SK-N-SH (cell line): ENCODE results near the gene GPR149. TPM values are rescaled to one million over a fixed set of nuclear protein-coding genes. Genes with fewer than 3 reads are reported as not detected.

Experiments used
- CTCF ChIA-PET: fragments of 300-600, 350-600 bp; formaldehyde crosslinking; extraction: SDS; loops from one replicate; lab custom pipeline; 2021; lab: Yijun Ruan, JAX
- POLR2A ChIA-PET: fragments of 350-600 bp; sonication (Branson Sonifier 250); formaldehyde crosslinking; extraction: SDS; loops from one replicate; lab custom pipeline; 2020; ENCODE audit warnings: antibody characterized with exemption, inconsistent platforms; lab: Yijun Ruan, JAX
- DNase-seq: peaks from one replicate; pipeline ENCODE4 v3.0.0; 2012
- H2AFZ ChIP-seq: fragments of 200-600 bp; sonication (generic); 2 replicates; pipeline ENCODE4 v1.8.1; 2016; ENCODE audit warnings: antibody characterized with exemption, mild to moderate bottlenecking, low read depth
- H3F3A ChIP-seq: fragments of 200-600 bp; sonication (generic); replicated peaks from 2 replicates; pipeline ENCODE3; 2016; ENCODE audit warnings: antibody characterized with exemption, mild to moderate bottlenecking; ENCODE audit not compliant: insufficient read depth
- H3K27ac ChIP-seq, 2 experiments: fragments of 200-500 bp in 1 of 2; fragments of 200-600 bp in 1 of 2; sonication (Bioruptor generic) in 1 of 2; sonication (generic), shearing (Covaris generic) in 1 of 2; 2 replicates each; pipeline versions ENCODE4 v1.5.1 to v1.6.1; 2014 to 2016; ENCODE audit warnings: low read depth in 2 of 2, inconsistent platforms in 1 of 2, low read length in 1 of 2, mild to moderate bottlenecking in 1 of 2, mixed read lengths in 1 of 2
- H3K27me3 ChIP-seq: fragments of 200-600 bp; sonication (generic), shearing (Covaris generic); 2 replicates; pipeline ENCODE4 v1.6.1; 2016; ENCODE audit warnings: mixed run types; ENCODE audit not compliant: insufficient read depth
- H3K36me3 ChIP-seq, 2 experiments: fragments of 200-500 bp in 1 of 2; fragments of 200-600 bp in 1 of 2; sonication (Bioruptor generic) in 1 of 2; sonication (generic) in 1 of 2; replicated peaks in 1 of 2; 2 replicates each; pipeline versions ENCODE3 to v1.5.1; 2014 to 2016; ENCODE audit warnings: low read length in 1 of 2, mild to moderate bottlenecking in 1 of 2; ENCODE audit not compliant: insufficient read depth in 2 of 2, control insufficient read depth in 1 of 2
- H3K4me1 ChIP-seq, 2 experiments: fragments of 200-500 bp in 1 of 2; fragments of 200-600 bp in 1 of 2; sonication (Bioruptor generic) in 1 of 2; sonication (generic), shearing (Covaris generic) in 1 of 2; 2 replicates each; pipeline versions ENCODE4 v1.5.1 to v1.6.1; 2014 to 2016; ENCODE audit warnings: low read depth in 1 of 2, low read length in 1 of 2, mixed run types in 1 of 2; ENCODE audit not compliant: insufficient read depth in 2 of 2, control insufficient read depth in 1 of 2
- H3K4me2 ChIP-seq: fragments of 200-600 bp; sonication (generic), shearing (Covaris generic); 2 replicates; pipeline ENCODE4 v1.6.1; 2017; ENCODE audit warnings: mixed run types
- H3K4me3 ChIP-seq, 2 experiments: fragments of 200-500 bp in 1 of 2; fragments of 200-600 bp in 1 of 2; sonication (Bioruptor generic) in 1 of 2; sonication (generic), shearing (Covaris generic) in 1 of 2; 2 replicates each; pipeline versions ENCODE4 v1.5.1 to v1.8.1; 2014 to 2016; ENCODE audit warnings: low read depth in 2 of 2, inconsistent platforms in 1 of 2, low read length in 1 of 2, mild to moderate bottlenecking in 1 of 2, mixed read lengths in 1 of 2, moderate library complexity in 1 of 2
- H3K79me2 ChIP-seq: fragments of 200-600 bp; sonication (generic); 2 replicates; pipeline ENCODE4 v1.8.1; 2017; ENCODE audit warnings: mild to moderate bottlenecking; ENCODE audit not compliant: insufficient read depth
- H3K9ac ChIP-seq: fragments of 200-600 bp; sonication (generic); 2 replicates; pipeline ENCODE4 v1.6.1; 2017; ENCODE audit warnings: mixed run types
- H3K9me2 ChIP-seq: fragments of 200-600 bp; sonication (generic); 2 replicates; pipeline ENCODE4 v1.6.1; 2017; ENCODE audit warnings: mixed run types
- H3K9me3 ChIP-seq: fragments of 200-600 bp; sonication (generic); 2 replicates; pipeline ENCODE4 v1.6.1; 2017; ENCODE audit warnings: mixed run types, mild to moderate bottlenecking, moderate library complexity
- H4K20me1 ChIP-seq: fragments of 200-600 bp; sonication (generic); 2 replicates; pipeline ENCODE4 v1.6.1; 2017; ENCODE audit warnings: mild to moderate bottlenecking, mixed run types; ENCODE audit not compliant: insufficient read depth
- CHD2 ChIP-seq: fragments of 150-350 bp; IDR thresholded peaks from 2 replicates; pipeline ENCODE4 v1.6.1; 2018; ENCODE audit warnings: low read length; ENCODE audit not compliant: partially characterized antibody
- ELF1 ChIP-seq: IDR thresholded peaks from 2 replicates; pipeline ENCODE4 v1.4.0; 2012
- EP300 ChIP-seq, 2 experiments: IDR thresholded peaks; 2 replicates each; pipeline versions ENCODE4 v1.4.0 to v1.6.1; 2012; ENCODE audit warnings: borderline replicate concordance in 1 of 2, low read depth in 1 of 2, low read length in 1 of 2
- EZH2phosphoT487 ChIP-seq: fragments of 200-600 bp; sonication (generic); IDR thresholded peaks from 2 replicates; pipeline ENCODE4 v1.6.1; 2017; ENCODE audit warnings: low read depth, mixed run types, mild to moderate bottlenecking, antibody characterized with exemption, moderate library complexity, borderline replicate concordance
- FOXM1 ChIP-seq: IDR thresholded peaks from 2 replicates; pipeline ENCODE4 v1.4.0; 2012; ENCODE audit warnings: low read depth, mild to moderate bottlenecking
- GATA2 ChIP-seq: sonication (generic); formaldehyde crosslinking; IDR thresholded peaks from 2 replicates; pipeline ENCODE4 v1.5.0; 2020; ENCODE audit warnings: mild to moderate bottlenecking, missing genetic modification reagents
- IRF3 ChIP-seq: fragments of 150-350 bp; IDR thresholded peaks from 2 replicates; pipeline ENCODE4 v1.6.1; 2016; ENCODE audit warnings: mild to moderate bottlenecking, low read depth, low read length
- JUND ChIP-seq: IDR thresholded peaks from 2 replicates; pipeline ENCODE4 v1.4.0; 2012
- MXI1 ChIP-seq: IDR thresholded peaks from 2 replicates; pipeline ENCODE4 v1.6.1; 2012; ENCODE audit warnings: mild to moderate bottlenecking, low read depth, low read length, improper control_type of control experiment
- NFIC ChIP-seq: IDR thresholded peaks from 2 replicates; pipeline ENCODE4 v1.4.0; 2012; ENCODE audit warnings: borderline replicate concordance
- REST ChIP-seq: IDR thresholded peaks from 2 replicates; pipeline ENCODE4 v1.6.1; 2012; ENCODE audit warnings: mild to moderate bottlenecking, low read depth, low read length, moderate library complexity
- RFX5 ChIP-seq: IDR thresholded peaks from 2 replicates; pipeline ENCODE4 v1.6.1; 2012; ENCODE audit warnings: mild to moderate bottlenecking, improper control_type of control experiment, low read length
- SMC3 ChIP-seq: IDR thresholded peaks from 2 replicates; pipeline ENCODE4 v1.6.1; 2012; ENCODE audit warnings: low read depth, low read length, improper control_type of control experiment
- TAF1 ChIP-seq: IDR thresholded peaks from 2 replicates; pipeline ENCODE4 v1.6.1; 2012; ENCODE audit warnings: low read depth, mild to moderate bottlenecking, low read length, moderate library complexity, borderline replicate concordance
- TCF12 ChIP-seq: IDR thresholded peaks from 2 replicates; pipeline ENCODE4 v1.4.0; 2012
- USF2 ChIP-seq: fragments of 150-350 bp; IDR thresholded peaks from 2 replicates; pipeline ENCODE4 v1.6.1; 2017; ENCODE audit warnings: antibody characterized with exemption, low read length, low read depth, borderline replicate concordance
- ZBTB33 ChIP-seq: IDR thresholded peaks from 2 replicates; pipeline ENCODE4 v1.4.0; 2012; ENCODE audit warnings: low read depth, borderline replicate concordance
- polyA plus RNA-seq, 3 experiments: library from polyadenylated mRNA; depleted of rRNA; stranded (reverse); fragments of >200 nt; gene quantifications; 2 replicates each; pipeline ENCODE4 v1.2.3, GENCODE V29; 2012
- TF ChIP-seq, protein P1 (sequence below): IDR thresholded peaks from 2 replicates; pipeline ENCODE4; 2012
- TF ChIP-seq, protein P2 (sequence below): fragments of 200-600 bp; sonication (generic); IDR thresholded peaks from 2 replicates; pipeline ENCODE4 v1.6.1; 2017; ENCODE audit warnings: antibody characterized with exemption, mild to moderate bottlenecking, moderate library complexity

The GPR149 gene
- polyA plus RNA-seq, 1 of the 3 experiments (the other 2 are of a cell fraction), result not detected

DNA sequence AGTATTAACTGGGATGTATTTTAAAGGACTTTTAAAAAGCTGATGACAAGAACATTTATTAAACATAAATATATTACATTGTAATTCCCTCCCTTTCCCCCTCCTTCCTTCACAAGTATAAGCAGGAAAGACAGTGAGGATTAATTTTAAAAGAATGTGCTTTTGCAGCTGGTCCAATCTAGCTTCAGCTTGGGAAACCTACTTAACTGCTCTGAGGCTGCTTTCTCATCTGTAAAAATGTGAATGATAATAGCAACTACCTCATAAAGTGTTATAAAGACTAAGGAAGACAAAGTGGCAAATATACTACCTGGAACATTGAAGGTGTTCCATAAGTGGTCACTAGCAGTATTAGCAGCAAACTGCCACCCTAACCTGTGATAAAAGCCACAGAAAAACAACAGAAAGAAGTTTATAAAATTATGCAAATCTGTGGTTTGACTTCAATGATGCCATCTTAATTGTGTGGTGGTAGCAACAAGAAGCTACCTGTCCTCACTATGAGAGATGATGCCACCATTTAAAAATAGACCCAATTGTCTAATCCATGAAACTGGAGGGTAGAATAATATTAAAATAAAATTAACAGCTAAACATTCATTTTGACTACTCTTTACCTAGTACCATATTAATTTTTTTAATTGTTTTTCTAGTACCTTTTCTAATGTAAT lies 125.7 kb downstream of the GPR149 start:
- Histone ChIP-seq H3K9ac (no peak overlapping the region), H3K9me3 (no peaks in the 10 kb centered on the region), H3F3A (peaks cover 9% of the 10 kb centered on the region), H3K79me2 (peaks cover 26% of the 10 kb centered on the region; the same call in 1 of the 2 replicates), H4K20me1 (no peaks in the 10 kb centered on the region), H3K4me1 (peaks cover 0 to 5% of the 10 kb centered on the region in 2 experiments; a peak in 2 of 4 replicates), H3K27ac (peak overlapping the region in 1 of 2 experiments; percentile 27; a peak in 1 of 4 replicates), H3K4me3 (no peak overlapping the region), H3K4me2 (no peak overlapping the region), H3K36me3 (peaks cover 82 to 90% of the 10 kb centered on the region in 2 experiments), H3K9me2 (no peaks in the 10 kb centered on the region), H3K27me3 (no peaks in the 10 kb centered on the region), H2AFZ (no peak overlapping the region)
- CTCF ChIA-PET, result interaction anchor here (1.0 kb wide), 1 partner anchor 15 kb away, joined by 3 read pairs; no protein-coding TSS in a partner anchor
- TF ChIP-seq RFX5 (no peak), EP300 (IDR thresholded peaks at IDR 0.05; ENCODE audit: borderline replicate concordance in 1 of 2, low read depth in 1 of 2, low read length in 1 of 2) (no peak), MXI1 (no peak), USF2 (no peak), JUND (no peak), FOXM1 (no peak), REST (no peak), GATA2 (CRISPR knock-in tag) (no peak), NFIC (no peak), SMC3 (no peak), EZH2phosphoT487 (no peak), ELF1 (no peak), ZBTB33 (no peak), TAF1 (no peak), CHD2 (no peak), IRF3 (no peak), TCF12 (no peak)
- TF ChIP-seq, protein P1, sequence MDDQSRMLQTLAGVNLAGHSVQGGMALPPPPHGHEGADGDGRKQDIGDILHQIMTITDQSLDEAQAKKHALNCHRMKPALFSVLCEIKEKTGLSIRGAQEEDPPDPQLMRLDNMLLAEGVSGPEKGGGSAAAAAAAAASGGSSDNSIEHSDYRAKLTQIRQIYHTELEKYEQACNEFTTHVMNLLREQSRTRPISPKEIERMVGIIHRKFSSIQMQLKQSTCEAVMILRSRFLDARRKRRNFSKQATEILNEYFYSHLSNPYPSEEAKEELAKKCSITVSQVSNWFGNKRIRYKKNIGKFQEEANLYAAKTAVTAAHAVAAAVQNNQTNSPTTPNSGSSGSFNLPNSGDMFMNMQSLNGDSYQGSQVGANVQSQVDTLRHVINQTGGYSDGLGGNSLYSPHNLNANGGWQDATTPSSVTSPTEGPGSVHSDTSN, result no peak
- TF ChIP-seq, protein P2, sequence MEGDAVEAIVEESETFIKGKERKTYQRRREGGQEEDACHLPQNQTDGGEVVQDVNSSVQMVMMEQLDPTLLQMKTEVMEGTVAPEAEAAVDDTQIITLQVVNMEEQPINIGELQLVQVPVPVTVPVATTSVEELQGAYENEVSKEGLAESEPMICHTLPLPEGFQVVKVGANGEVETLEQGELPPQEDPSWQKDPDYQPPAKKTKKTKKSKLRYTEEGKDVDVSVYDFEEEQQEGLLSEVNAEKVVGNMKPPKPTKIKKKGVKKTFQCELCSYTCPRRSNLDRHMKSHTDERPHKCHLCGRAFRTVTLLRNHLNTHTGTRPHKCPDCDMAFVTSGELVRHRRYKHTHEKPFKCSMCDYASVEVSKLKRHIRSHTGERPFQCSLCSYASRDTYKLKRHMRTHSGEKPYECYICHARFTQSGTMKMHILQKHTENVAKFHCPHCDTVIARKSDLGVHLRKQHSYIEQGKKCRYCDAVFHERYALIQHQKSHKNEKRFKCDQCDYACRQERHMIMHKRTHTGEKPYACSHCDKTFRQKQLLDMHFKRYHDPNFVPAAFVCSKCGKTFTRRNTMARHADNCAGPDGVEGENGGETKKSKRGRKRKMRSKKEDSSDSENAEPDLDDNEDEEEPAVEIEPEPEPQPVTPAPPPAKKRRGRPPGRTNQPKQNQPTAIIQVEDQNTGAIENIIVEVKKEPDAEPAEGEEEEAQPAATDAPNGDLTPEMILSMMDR, result no peak
- POLR2A ChIA-PET, result no interaction called here
- DNase-seq, result no peak
